Urinary bladder (tissue), 2 donors: Measurements from ENCODE around the gene MS4A5. TPM values are rescaled to one million over a fixed set of nuclear protein-coding genes. Genes with fewer than 3 reads are reported as not detected.

Experiments used
- polyA plus RNA-seq: library from polyadenylated mRNA; stranded (reverse); fragments of 200-250 nt; gene quantifications from one replicate; pipeline ENCODE4 v1.2.3, GENCODE V29; 2013
- total RNA-seq: library from RNA; depleted of rRNA; stranded (reverse); fragments of >200 nt; gene quantifications from one replicate; pipeline ENCODE4 v1.2.3, GENCODE V29; 2014
- donor health status: healthy.

The MS4A5 gene
- total and polyA plus RNA-seq, 2 donors, result not detected

Other genes with a start within 250 kb of the MS4A5 start
- 76.2 TPM for gene MS4A6A, start 246.5 kb upstream of the MS4A5 start, total RNA-seq
- gene MS4A6A, start 246.5 kb upstream of the MS4A5 start, polyA plus RNA-seq, result 87.3 TPM
- gene MS4A4E, start 186.4 kb upstream of the MS4A5 start, total RNA-seq, result 0.90 TPM
- 0.84 TPM for gene MS4A4E, start 186.4 kb upstream of the MS4A5 start, polyA plus RNA-seq
- 31.9 TPM for gene MS4A4A, start 148.9 kb upstream of the MS4A5 start, total RNA-seq
- gene MS4A4A, start 148.9 kb upstream of the MS4A5 start, polyA plus RNA-seq, result 41.0 TPM
- gene MS4A6E, start 102.3 kb upstream of the MS4A5 start, total RNA-seq, result not detected
- gene MS4A6E, start 102.3 kb upstream of the MS4A5 start, polyA plus RNA-seq, result 0.34 TPM
- gene MS4A7, start 51.0 kb upstream of the MS4A5 start, total RNA-seq, result 19.5 TPM
- 10.8 TPM for gene MS4A7, start 51.0 kb upstream of the MS4A5 start, polyA plus RNA-seq
- 0.37 TPM for gene MS4A14, start 33.1 kb upstream of the MS4A5 start, total RNA-seq
- 0.46 TPM for gene MS4A14, start 33.1 kb upstream of the MS4A5 start, polyA plus RNA-seq
- gene MS4A1, start 26.3 kb downstream of the MS4A5 start, total RNA-seq, result 1.2 TPM
- 0.27 TPM for gene MS4A1, start 26.3 kb downstream of the MS4A5 start, polyA plus RNA-seq
- not detected for gene MS4A12, start 63.2 kb downstream of the MS4A5 start, total RNA-seq
- not detected for gene MS4A12, start 63.2 kb downstream of the MS4A5 start, polyA plus RNA-seq
- gene MS4A13, start 85.8 kb downstream of the MS4A5 start, total RNA-seq, result not detected
- not detected for gene MS4A13, start 85.8 kb downstream of the MS4A5 start, polyA plus RNA-seq